Activated naive CD8-positive, alpha-beta T cell treated with anti-CD3 and anti-CD28 coated beads, Interleukin-2, amount 50 U/mL, for 24 hours (primary cell): ENCODE results near the gene RNASE2.
"Not testable (repeated sequence)": the region's sequence is repeated elsewhere in the genome, so short reads cannot be mapped to it uniquely, and the experiment has no call there.

Source experiments
- ATAC-seq: fragments of 150-1000 bp; cut with Tn5 transposase; one replicate; pipeline ENCODE4 v1.10.0; 2021
- DNase-seq: peaks from one replicate; pipeline ENCODE4 v3.0.0; 2021
- H3K27ac Mint-ChIP-seq: one replicate; pipeline ENCODE4 v1.8.0; 2021; ENCODE audit warnings: mild to moderate bottlenecking, mixed read lengths
- H3K27me3 Mint-ChIP-seq: one replicate; pipeline ENCODE4 v1.8.0; 2021; ENCODE audit warnings: mixed read lengths
- H3K36me3 Mint-ChIP-seq: one replicate; pipeline ENCODE4 v1.8.0; 2021; ENCODE audit warnings: low read depth, mixed read lengths
- H3K4me1 Mint-ChIP-seq: one replicate; pipeline ENCODE4 v1.8.0; 2021; ENCODE audit warnings: mixed read lengths
- H3K4me3 Mint-ChIP-seq: one replicate; pipeline ENCODE4 v1.8.0; 2021; ENCODE audit warnings: mild to moderate bottlenecking, moderate library complexity, mixed read lengths
- H3K9me3 Mint-ChIP-seq: one replicate; pipeline ENCODE4 v1.8.0; 2021; ENCODE audit warnings: mixed read lengths

The RNASE2 gene

DNA sequence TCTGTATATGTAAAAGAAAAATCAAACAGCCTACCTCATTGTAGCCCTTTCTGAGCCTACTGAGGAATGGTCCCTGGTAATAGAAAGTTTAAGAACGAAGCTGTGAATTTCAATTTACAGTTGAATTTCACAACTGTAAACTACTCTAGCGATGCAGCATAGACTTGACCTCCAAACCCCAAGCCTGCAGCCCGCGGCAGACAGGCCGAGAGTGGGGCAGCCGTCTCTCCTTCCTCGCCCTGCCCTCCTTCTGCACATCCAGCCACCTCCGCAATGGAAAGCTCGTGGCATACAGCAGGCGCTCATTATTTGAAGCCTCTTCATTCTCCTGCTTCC is 15.3 kb downstream of the RNASE2 start:
- no peak overlapping the region for H3K27ac Mint-ChIP-seq
- no peak for ATAC-seq

DNA sequence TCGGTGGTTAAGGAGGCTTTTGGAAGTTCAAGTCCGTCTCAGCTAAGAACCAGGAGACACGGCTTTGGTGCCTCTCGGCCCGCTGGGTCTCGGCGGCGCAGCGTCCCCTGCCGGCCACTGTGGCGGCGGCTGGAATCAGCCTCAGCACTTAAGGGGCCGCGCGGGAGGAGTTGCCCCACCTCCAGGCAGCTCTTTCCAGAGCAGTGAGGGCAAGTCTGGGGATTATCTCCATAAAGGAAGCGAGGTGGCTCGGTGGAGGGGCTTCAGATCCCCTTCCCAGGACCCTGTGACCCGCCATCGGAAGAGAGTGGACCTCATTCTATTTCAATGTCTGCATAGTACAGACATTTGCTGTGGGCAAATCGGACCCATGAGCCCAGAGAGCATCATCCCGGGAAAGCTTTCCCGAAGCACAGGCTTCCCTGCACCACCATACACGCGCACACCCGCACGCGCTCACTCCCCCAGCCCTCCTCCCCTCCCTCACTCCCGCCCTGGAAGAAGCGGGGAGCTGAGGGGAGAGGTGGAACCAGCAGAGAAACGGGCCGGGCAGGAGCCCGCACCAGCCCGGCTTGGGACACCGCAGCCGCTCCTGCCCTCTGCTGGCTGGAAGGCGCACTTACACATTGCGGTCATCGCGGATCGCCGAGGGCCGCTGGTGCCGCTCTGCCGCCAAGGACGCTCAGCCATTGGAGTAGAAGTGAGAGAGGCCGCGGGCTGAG is 15.9 kb downstream of the RNASE2 start:
- peak overlapping the region; percentile 53 for H3K27ac Mint-ChIP-seq
- H3K27me3 Mint-ChIP-seq = peaks cover 34% of the 10 kb centered on the region
- peak; percentile 93 for ATAC-seq
- H3K9me3 Mint-ChIP-seq = no peaks in the 10 kb centered on the region
- H3K4me1 Mint-ChIP-seq = peaks cover 12% of the 10 kb centered on the region
- peak; percentile 85 for DNase-seq
- H3K36me3 Mint-ChIP-seq = no peaks in the 10 kb centered on the region
- H3K4me3 Mint-ChIP-seq = peak overlapping the region; percentile 85

More for the DNA sequence above, 15.3 kb downstream of the RNASE2 start:
- DNase-seq = no peak
- no peaks in the 10 kb centered on the region for H3K36me3 Mint-ChIP-seq
- H3K4me3 Mint-ChIP-seq = peak overlapping the region; percentile 85
- H3K9me3 Mint-ChIP-seq = no peaks in the 10 kb centered on the region
- H3K27me3 Mint-ChIP-seq = peaks cover 36% of the 10 kb centered on the region
- H3K4me1 Mint-ChIP-seq = peaks cover 12% of the 10 kb centered on the region

DNA sequence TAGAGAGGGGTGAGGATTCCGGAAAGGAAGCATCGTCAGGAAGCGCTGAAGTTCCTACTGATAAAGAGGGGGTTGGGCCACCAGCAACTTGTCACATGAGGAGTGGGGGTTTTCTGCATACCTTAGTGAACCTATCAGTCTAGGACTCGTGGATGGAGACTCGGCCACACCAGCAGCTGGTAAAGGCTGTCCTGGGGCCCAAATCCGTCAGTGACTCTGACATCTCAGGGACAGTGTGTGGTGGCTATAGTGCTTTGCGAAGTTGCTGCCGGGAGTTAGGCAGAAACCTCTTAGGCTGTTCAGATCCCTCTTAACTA is 16.4 kb downstream of the RNASE2 start:
- DNase-seq (no peak), ATAC-seq (no peak)
- H3K4me3 Mint-ChIP-seq = peak overlapping the region; percentile 85
- H3K36me3 Mint-ChIP-seq = no peaks in the 10 kb centered on the region
- H3K4me1 Mint-ChIP-seq = peaks cover 12% of the 10 kb centered on the region
- H3K27me3 Mint-ChIP-seq = peaks cover 34% of the 10 kb centered on the region
- H3K27ac Mint-ChIP-seq = no peak overlapping the region
- H3K9me3 Mint-ChIP-seq = no peaks in the 10 kb centered on the region

DNA sequence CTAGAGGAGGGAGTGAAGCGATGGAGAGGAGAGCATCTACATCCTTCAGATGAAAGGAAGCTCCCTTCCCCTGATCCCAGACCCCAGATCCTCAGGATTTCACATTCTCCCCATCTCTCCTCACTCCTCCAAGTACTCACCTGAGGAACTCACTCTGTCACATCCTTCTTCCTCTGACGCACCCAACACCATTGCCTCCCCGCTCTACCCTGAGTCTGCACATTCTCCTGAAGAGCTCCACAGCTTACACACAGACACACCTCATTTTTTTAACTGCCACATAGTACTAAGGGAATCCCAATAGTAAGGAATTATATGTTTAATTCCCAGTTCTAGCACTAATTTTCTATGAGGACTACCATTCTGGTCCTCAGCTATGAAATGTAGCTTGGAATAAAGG is 18.2 kb downstream of the RNASE2 start:
- Mint-ChIP-seq H3K4me3 (no peak overlapping the region), H3K27ac (no peak overlapping the region), H3K36me3 (no peaks in the 10 kb centered on the region), H3K27me3 (peaks cover 23% of the 10 kb centered on the region), H3K4me1 (peaks cover 12% of the 10 kb centered on the region), H3K9me3 (no peaks in the 10 kb centered on the region)
- DNase-seq = no peak
- ATAC-seq = no peak

DNA sequence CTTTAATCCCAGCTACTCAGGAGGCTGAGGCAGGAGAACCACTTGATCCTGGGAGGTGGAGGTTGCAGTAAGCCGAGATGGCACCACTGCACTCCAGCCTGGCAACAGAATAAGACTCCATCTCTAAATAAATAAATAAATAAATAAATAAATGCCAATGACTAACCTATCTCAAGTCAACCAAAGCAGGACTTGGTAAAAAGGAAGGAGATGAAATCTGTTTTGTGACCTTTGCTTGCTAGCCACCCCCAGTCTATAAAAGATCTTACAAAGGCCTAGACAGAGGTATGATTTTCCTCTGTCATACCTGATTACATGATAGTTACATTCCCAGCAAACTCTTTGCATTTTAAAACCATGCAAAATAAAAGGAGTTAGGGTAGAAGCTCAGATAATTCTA is 21.0 kb downstream of the RNASE2 start:
- DNase-seq (no peak), ATAC-seq (no peak)
- H3K9me3 Mint-ChIP-seq = no peaks in the 10 kb centered on the region
- H3K27me3 Mint-ChIP-seq = peaks cover 29% of the 10 kb centered on the region
- no peaks in the 10 kb centered on the region for H3K36me3 Mint-ChIP-seq
- H3K27ac Mint-ChIP-seq = no peak overlapping the region
- H3K4me3 Mint-ChIP-seq = no peak overlapping the region
- peaks cover 4% of the 10 kb centered on the region for H3K4me1 Mint-ChIP-seq

DNA sequence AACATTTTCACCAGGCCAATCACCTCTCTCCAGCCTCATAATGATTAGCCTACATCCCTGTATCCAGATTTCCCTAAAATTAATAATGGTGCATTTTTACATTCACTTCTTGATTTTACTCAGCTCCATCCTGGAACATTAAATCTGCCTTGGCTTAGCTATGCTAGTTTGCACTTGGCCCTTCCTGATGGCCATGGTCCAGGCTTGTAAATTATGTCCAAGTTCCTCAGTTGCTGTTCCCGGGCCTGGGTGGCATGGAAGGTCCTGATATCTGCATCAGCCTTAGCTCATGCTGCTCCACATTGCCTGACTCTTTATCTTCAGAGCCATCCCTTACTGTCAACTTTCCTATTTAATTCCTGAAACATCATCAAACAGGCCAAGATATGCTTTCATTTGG is 23.4 kb downstream of the RNASE2 start:
- Mint-ChIP-seq H3K9me3 (no peaks in the 10 kb centered on the region), H3K27me3 (peaks cover 12% of the 10 kb centered on the region), H3K4me3 (no peak overlapping the region), H3K4me1 (peaks cover 1% of the 10 kb centered on the region), H3K36me3 (no peaks in the 10 kb centered on the region), H3K27ac (no peak overlapping the region)
- no peak for ATAC-seq
- DNase-seq = no peak

DNA sequence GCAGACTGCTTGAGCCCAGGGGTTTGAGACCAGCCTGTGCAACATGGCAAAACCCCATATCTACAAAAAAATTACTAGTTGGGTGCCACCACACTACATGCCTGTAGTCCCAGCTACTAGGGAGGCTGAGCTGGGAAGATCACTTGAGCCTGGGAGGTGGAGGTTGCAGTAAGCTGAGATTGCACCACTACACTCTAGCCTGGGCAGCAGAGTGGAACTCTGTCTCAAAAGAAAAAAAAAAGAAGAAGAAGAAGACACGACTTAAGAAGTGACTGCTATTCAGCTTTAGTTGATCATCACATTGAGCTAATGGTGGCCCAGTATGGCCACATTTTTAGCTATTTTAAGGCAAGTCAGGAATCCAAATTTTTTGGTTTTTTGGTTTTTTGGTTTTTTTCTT is 25.6 kb downstream of the RNASE2 start:
- Mint-ChIP-seq H3K27me3 (peaks cover 12% of the 10 kb centered on the region), H3K9me3 (no peaks in the 10 kb centered on the region), H3K27ac (no peak overlapping the region), H3K4me3 (no peak overlapping the region), H3K36me3 (no peaks in the 10 kb centered on the region), H3K4me1 (peaks cover 1% of the 10 kb centered on the region)
- DNase-seq = no peak
- ATAC-seq = no peak

DNA sequence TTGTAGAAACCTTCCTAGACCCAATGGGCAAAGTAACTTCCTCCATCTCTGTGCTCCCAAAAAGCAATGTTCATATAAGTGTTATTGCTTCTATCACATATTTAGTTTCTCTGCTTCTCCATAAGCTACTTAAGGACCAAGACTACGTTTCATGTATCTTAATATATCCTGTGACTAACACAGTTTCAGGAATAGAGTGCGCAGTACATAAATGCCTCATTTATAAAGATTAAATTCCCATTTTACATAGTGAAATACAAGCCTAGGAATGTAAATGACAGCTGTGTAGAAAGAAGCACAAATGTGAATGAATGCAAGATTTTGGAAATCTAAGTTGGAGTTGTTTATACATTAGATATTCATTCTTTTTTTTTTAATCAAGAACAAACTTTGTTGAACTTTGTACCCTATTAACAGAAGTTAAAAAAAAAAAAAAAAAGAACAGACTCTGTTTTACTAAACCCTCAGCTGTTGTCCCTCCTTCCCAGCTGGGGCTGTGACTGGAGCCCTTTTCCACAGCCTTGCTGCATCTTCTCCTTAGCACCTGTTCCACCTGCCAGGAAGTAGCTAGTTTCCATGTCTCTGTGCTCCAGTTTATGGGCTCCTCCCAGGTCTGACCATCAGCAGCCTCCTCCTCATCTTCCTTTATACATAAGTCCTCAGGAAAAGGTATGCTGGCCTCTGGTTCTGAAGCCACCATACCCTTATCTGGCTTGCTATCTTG is 27.5 kb downstream of the RNASE2 start:
- no peaks in the 10 kb centered on the region for H3K9me3 Mint-ChIP-seq
- no peak overlapping the region for H3K27ac Mint-ChIP-seq
- DNase-seq (no peak), ATAC-seq (no peak)
- H3K4me3 Mint-ChIP-seq = no peak overlapping the region
- no peaks in the 10 kb centered on the region for H3K36me3 Mint-ChIP-seq
- H3K27me3 Mint-ChIP-seq = peaks cover 12% of the 10 kb centered on the region
- peaks cover 1% of the 10 kb centered on the region for H3K4me1 Mint-ChIP-seq

DNA sequence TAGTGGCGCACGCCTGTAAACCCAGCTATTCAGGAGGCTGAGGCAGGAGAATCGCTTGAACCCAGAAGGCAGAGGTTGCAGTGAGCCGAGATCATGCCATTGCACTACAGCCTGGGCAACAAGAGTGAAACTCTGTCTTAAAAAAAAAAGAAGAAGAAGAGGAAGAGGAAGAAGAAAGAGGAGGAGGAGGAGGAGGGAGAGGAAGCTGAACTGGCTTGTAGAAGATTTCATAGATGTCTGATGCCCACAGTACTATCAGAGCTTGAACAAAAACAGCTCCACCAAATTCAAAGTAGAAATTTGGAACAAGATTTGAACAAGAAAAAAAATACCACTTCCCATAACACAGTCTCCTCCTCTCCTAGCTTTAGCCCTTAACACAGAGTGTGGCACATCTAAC is 30.4 kb downstream of the RNASE2 start:
- not testable (repeated sequence) for H3K36me3 Mint-ChIP-seq, DNase-seq, H3K27ac Mint-ChIP-seq, ATAC-seq, H3K4me3 Mint-ChIP-seq, H3K27me3 Mint-ChIP-seq, H3K9me3 Mint-ChIP-seq
- H3K4me1 Mint-ChIP-seq = peaks cover 11% of the 10 kb centered on the region

DNA sequence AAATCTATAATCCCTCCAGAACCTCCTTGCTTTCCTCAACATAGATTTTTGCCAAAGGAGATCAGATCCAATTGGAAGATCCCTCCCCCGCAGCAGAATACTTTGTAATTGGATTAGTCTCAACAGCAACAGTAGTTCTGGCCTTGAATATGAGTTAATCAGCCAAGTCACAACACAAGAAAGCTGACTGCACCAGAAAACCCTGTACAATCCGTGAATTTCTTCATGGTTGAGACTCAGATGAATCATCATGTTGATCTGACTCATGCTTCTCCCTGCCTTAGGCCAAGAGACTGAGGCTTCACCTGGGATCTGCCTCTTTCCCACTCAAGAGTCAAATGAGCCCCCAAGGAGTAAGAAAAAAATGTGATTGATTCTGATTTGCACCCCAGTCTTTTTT is 31.5 kb downstream of the RNASE2 start:
- Mint-ChIP-seq H3K27ac (no peak overlapping the region), H3K27me3 (peaks cover 2% of the 10 kb centered on the region), H3K36me3 (peaks cover 9% of the 10 kb centered on the region), H3K4me3 (no peak overlapping the region), H3K9me3 (no peaks in the 10 kb centered on the region), H3K4me1 (peaks cover 19% of the 10 kb centered on the region)
- no peak for ATAC-seq
- DNase-seq = no peak

DNA sequence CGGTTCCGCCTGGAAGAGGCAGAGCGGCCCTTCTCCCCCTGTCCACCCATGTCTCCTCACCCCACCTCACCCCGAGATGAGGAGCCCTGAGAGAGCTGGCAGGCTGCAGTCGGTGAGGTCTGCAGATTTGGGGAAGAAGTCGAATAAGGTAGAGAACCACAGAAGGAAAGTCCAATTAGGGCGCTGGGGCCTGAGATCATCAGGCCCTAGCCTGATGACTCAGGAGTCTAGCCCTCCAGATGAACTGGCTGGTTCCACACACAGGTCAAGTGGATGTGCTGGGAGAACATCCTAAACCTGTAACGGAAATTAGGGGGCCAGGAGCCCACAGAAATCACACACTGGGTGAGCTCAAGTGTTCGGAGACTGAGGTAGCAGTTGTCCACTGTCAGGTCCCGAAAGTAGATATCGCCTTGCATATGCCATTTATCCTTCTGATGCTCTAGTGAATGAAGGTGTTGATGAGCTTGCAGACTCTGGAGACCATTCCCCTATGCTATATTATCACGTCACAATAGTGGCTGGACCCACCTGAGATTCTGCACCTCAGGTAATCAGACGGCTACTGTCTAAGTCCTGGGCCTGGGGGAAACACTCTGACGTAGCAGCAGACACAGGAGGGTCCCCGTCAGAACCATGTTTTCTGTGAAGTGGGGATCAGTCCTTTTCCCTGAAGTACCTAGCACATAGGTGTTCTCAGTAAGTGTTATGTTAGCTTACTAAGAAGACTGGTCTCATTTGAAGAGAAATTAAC is 33.6 kb downstream of the RNASE2 start:
- peaks cover 22% of the 10 kb centered on the region for H3K4me1 Mint-ChIP-seq
- ATAC-seq = no peak
- H3K27me3 Mint-ChIP-seq = no peaks in the 10 kb centered on the region
- peak overlapping the region; percentile 93 for H3K4me3 Mint-ChIP-seq
- peaks cover 25% of the 10 kb centered on the region for H3K36me3 Mint-ChIP-seq
- no peaks in the 10 kb centered on the region for H3K9me3 Mint-ChIP-seq
- no peak for DNase-seq
- H3K27ac Mint-ChIP-seq = no peak overlapping the region

DNA sequence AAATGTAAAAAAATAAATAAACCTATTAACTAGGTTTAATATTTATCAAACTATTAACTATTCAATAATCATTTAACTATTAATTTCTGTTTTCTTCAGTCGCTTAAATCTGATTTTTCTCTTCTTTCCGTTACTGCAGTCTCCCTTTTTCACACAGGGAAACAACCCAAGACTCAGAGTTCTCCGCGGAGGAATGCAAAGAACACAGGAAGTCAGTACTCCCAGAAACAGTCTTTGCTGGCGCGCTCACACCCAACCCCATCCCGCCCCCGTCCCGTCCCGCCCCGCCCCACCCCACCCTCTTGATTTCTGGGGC is 34.1 kb downstream of the RNASE2 start:
- Mint-ChIP-seq H3K4me3 (peak overlapping the region; percentile 93), H3K4me1 (peaks cover 22% of the 10 kb centered on the region), H3K9me3 (no peaks in the 10 kb centered on the region), H3K27ac (peak overlapping the region; percentile 92), H3K36me3 (peaks cover 28% of the 10 kb centered on the region), H3K27me3 (no peaks in the 10 kb centered on the region)
- ATAC-seq = no peak
- no peak for DNase-seq

DNA sequence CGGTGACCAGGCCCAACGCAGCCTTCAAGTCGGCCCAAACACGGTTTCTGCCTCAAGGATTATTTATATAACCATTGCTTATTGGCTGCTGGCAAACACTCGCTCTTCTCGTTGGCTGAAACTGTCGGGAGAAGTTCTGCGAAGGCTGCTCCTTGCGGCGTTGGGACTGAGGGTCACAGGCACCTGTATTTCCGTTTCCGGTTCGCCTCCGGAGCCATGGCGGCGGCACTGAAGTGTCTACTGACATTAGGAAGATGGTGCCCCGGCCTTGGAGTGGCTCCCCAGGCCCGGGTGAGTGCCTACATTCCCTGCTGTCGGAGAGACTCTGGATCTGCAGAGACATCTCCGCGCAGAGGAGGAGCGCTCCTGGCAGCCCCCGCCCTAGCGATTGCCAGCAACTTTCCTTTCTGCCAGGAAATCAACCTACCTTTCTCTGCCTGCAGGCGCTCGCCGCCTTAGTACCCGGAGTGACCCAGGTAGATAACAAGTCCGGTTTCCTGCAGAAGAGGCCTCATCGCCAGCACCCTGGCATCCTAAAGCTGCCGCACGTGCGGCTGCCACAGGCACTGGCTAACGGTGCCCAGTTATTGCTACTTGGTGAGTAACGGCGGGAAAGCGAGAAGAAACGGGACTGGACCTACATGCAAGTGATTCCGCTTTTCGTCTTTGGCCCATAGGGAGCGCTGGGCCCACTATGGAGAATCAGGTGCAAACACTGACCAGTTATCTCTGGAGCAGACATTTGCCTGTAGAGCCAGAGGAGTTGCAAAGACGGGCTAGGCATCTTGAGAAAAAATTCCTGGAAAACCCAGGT is 34.7 kb downstream of the RNASE2 start, which contains the start of gene METTL17:
Gene METTL17, plus strand, starts transcription at position 194 of the 814 bp plus-strand sequence. Its CDS starts 23 bp downstream, at position 217.
- peaks cover 34% of the 10 kb centered on the region for H3K36me3 Mint-ChIP-seq
- H3K27me3 Mint-ChIP-seq = no peaks in the 10 kb centered on the region
- H3K4me3 Mint-ChIP-seq = peak within 1 kb of the TSS; percentile 93
- ATAC-seq (peak; percentile 98), DNase-seq (peak; percentile 86)
- peak within 1 kb of the TSS; percentile 92 for H3K27ac Mint-ChIP-seq
- H3K4me1 Mint-ChIP-seq = peaks cover 22% of the 10 kb centered on the region
- no peaks in the 10 kb centered on the region for H3K9me3 Mint-ChIP-seq

DNA sequence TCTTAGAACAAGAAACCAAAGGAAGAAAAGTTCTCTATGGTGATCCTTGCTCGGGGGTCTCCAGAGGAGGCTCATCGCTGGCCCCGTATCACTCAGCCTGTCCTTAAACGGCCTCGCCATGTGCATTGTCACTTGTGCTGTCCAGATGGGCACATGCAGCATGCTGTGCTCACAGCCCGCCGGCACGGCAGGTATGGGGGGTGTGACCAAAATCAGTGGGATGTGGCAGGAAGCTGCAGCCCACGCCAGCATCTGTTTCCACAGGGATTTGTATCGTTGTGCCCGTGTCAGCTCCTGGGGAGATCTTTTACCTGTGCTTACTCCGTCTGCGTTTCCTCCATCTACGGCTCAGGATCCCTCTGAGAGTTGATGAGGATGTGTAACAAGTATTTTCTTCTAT is 41.2 kb downstream of the RNASE2 start:
- no peaks in the 10 kb centered on the region for H3K27me3 Mint-ChIP-seq
- no peak overlapping the region for H3K27ac Mint-ChIP-seq
- no peak for ATAC-seq

More for the DNA sequence above, 41.2 kb downstream of the RNASE2 start:
- Mint-ChIP-seq H3K4me3 (no peak overlapping the region), H3K9me3 (no peaks in the 10 kb centered on the region), H3K4me1 (peaks cover 7% of the 10 kb centered on the region), H3K36me3 (peaks cover 45% of the 10 kb centered on the region)
- no peak for DNase-seq
